ENCODE measurements around the gene GNB1.

DNA sequence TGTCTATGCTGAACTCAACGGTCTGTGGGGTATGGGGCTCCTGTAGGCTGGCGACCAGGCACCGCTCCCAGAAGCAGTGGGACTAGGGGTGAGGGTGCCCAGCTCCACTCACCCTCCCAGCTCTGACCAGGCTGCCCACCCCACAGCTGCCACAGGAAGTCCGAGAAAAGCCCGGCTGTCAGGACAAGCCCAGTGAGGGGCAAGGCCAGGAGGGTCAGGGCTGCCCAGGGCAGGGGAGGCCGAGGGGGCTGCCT lies 31.7 kb upstream of the GNB1 start:
- TF ChIP-seq, protein P1, sequence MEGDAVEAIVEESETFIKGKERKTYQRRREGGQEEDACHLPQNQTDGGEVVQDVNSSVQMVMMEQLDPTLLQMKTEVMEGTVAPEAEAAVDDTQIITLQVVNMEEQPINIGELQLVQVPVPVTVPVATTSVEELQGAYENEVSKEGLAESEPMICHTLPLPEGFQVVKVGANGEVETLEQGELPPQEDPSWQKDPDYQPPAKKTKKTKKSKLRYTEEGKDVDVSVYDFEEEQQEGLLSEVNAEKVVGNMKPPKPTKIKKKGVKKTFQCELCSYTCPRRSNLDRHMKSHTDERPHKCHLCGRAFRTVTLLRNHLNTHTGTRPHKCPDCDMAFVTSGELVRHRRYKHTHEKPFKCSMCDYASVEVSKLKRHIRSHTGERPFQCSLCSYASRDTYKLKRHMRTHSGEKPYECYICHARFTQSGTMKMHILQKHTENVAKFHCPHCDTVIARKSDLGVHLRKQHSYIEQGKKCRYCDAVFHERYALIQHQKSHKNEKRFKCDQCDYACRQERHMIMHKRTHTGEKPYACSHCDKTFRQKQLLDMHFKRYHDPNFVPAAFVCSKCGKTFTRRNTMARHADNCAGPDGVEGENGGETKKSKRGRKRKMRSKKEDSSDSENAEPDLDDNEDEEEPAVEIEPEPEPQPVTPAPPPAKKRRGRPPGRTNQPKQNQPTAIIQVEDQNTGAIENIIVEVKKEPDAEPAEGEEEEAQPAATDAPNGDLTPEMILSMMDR (IDR thresholded peaks at IDR 0.05 in 2 of 3, conservative IDR thresholded peaks at IDR 0.05 in 1 of 3; ENCODE audit: control insufficient read depth in 2 of 3, extremely low read depth in 1 of 3, insufficient read depth in 1 of 3, low read depth in 3 of 3, low read length in 3 of 3): no peak
- no peak for TF ChIP-seq ASH2L (IDR thresholded peaks at IDR 0.05; ENCODE audit: borderline replicate concordance, low read depth)
- no peak for TF ChIP-seq CEBPB (IDR thresholded peaks at IDR 0.05; ENCODE audit: borderline replicate concordance in 1 of 2, low read depth in 2 of 2, low read length in 2 of 2)
- TF ChIP-seq, protein P2, sequence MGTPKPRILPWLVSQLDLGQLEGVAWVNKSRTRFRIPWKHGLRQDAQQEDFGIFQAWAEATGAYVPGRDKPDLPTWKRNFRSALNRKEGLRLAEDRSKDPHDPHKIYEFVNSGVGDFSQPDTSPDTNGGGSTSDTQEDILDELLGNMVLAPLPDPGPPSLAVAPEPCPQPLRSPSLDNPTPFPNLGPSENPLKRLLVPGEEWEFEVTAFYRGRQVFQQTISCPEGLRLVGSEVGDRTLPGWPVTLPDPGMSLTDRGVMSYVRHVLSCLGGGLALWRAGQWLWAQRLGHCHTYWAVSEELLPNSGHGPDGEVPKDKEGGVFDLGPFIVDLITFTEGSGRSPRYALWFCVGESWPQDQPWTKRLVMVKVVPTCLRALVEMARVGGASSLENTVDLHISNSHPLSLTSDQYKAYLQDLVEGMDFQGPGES (IDR thresholded peaks at IDR 0.05): no peak
- no peak for TF ChIP-seq CREB1 (IDR thresholded peaks at IDR 0.05; ENCODE audit: low read depth)

Measured in GM12878 (cell line).